Heart left ventricle (tissue), 13 donors: ENCODE measurements around the gene CHRNG.

Source experiments
- CTCF ChIP-seq, 12 donors: fragments of 200-600 bp; sonication (generic) in 4 of 12; IDR thresholded peaks; one replicate each; pipeline versions ENCODE4 v1.5.0 to v1.8.0; 2018 to 2022; ENCODE audit warnings: antibody characterized with exemption in 12 of 12, mild to moderate bottlenecking in 5 of 12
- POLR2A ChIP-seq, 2 donors: fragments of 450-650 bp; IDR thresholded peaks; one replicate each; pipeline ENCODE4 v1.6.1; 2017; ENCODE audit warnings: antibody characterized with exemption in 2 of 2, mild to moderate bottlenecking in 2 of 2, moderate library complexity in 2 of 2
- donor health status: ischemic (EF 13 %, LVEDD 7.1; RV severe dilation, severe dysfunction).
- donor health status: DM: no; HTN: yes; CAD: no.
- donor health status: DM: no; HTN: no; CAD: no.
- donor health status: ischemic (EF 25% LVEDD 6.9; RV normal size, moderate dysfunction).
- donor health status: ischemic (EF 25% LVEDD 5.7; RV mildly dilated, moderate dysfunction).
- donor health status: ischemic (EF 35%, LVEDD 5.7; RV mildly dilated, moderate dysfunction).
- donor health status: nonischemic (EF 11% LVEDD 7.7; RV severe dilation, severe dysfunction).
- donor health status: DM: yes; HTN: yes; CAD: no.
- donor health status: PGD.
- donor health status: ischemic (EF 29% LVEDD 5.4; RV normal size, mild dysfunction).
- donor health status: nonischemic (EF 23%, LVEDD 6.1; RV moderate dilation, normal function).

- TF ChIP-seq CTCF (IDR thresholded peaks at IDR 0.05) (no peak), POLR2A (IDR thresholded peaks at IDR 0.05) (no peak)
These were observed 44.2 kb upstream of the CHRNG start for GRCh38 chr2:232495292-232495691.
